HCT116 (cell line): ENCODE measurements around the gene IMPDH1. TPM values are rescaled to one million over a fixed set of nuclear protein-coding genes. Genes with fewer than 3 reads are reported as not detected.
A peak's percentile ranks its signal among the peaks of the same experiment; 100 is the strongest.

Source experiments
- ATAC-seq: fragments of 200-7000 bp; cut with Tn5 transposase; 2 replicates; pipeline ENCODE4 v1.9.1; 2020; ENCODE audit warnings: mild to moderate bottlenecking, moderate library complexity
- BruUV-seq: library from RNA; stranded (reverse); fragments of 400-500 nt; replicated peaks from 2 replicates; lab custom pipeline; 2021; lab: Mats Ljungman, UMichigan
- CTCF ChIA-PET: fragments of 300-600 bp; sonication (Branson Sonifier 250); formaldehyde crosslinking; loops from one replicate; lab custom pipeline; 2021; ENCODE audit warnings: antibody characterized with exemption; lab: Charles Lee
- POLR2A ChIA-PET: fragments of 300-600, 350-600 bp; sonication (Branson Sonifier 250); formaldehyde crosslinking; loops from one replicate; lab custom pipeline; 2021; ENCODE audit warnings: antibody characterized with exemption; lab: Charles Lee
- RAD21 ChIA-PET, 2 experiments: fragments of 300-600 bp; sonication (Branson Sonifier 250); formaldehyde crosslinking; loops; one replicate each; lab custom pipeline; 2023; ENCODE audit warnings: low total read pairs in 2 of 2; ENCODE audit not compliant: uncharacterized antibody in 2 of 2, unreplicated experiment in 2 of 2, low non-redundant PET in 1 of 2; lab: Charles Lee
- DNase-seq: peaks from one replicate; pipeline ENCODE4 v3.0.0-alpha.2; 2010; ENCODE audit warnings: low read depth, low spot score
- H2AFZ ChIP-seq: fragments of 200-600 bp; shearing (Covaris generic), sonication (generic); 2 replicates; pipeline ENCODE4 v1.6.1; 2017; ENCODE audit warnings: low read depth, mixed run types, mixed read lengths, antibody characterized with exemption, low read length; ENCODE audit not compliant: poor library complexity, severe bottlenecking
- H3K27ac ChIP-seq: 2 replicates; pipeline ENCODE4 v1.5.1; 2012; ENCODE audit warnings: low read depth, low read length
- H3K27me3 ChIP-seq: fragments of 200-600 bp; sonication (generic); 2 replicates; pipeline ENCODE4 v1.6.1; 2016; ENCODE audit warnings: mixed run types, low read length, mixed read lengths; ENCODE audit not compliant: insufficient read depth
- H3K36me3 ChIP-seq, 2 experiments: fragments of 200-500 bp in 1 of 2; fragments of 200-600 bp in 1 of 2; sonication (Bioruptor generic) in 1 of 2; sonication (generic) in 1 of 2; 2 replicates each; pipeline versions ENCODE4 v1.5.1 to v1.6.1; 2014 to 2016; ENCODE audit warnings: low read length in 2 of 2, inconsistent platforms in 1 of 2, mixed read lengths in 1 of 2, mixed run types in 1 of 2; ENCODE audit not compliant: insufficient read depth in 2 of 2, control insufficient read depth in 1 of 2
- H3K4me1 ChIP-seq, 2 experiments: fragments of 200-600 bp in 1 of 2; sonication (generic) in 1 of 2; 2 replicates each; pipeline versions ENCODE4 v1.5.1 to v1.6.1; 2012 to 2017; ENCODE audit warnings: low read length in 2 of 2, inconsistent platforms in 1 of 2, mild to moderate bottlenecking in 1 of 2, mixed read lengths in 1 of 2, mixed run types in 1 of 2, moderate library complexity in 1 of 2; ENCODE audit not compliant: insufficient read depth in 2 of 2, control insufficient read depth in 1 of 2
- H3K4me2 ChIP-seq: fragments of 200-600 bp; sonication (generic); 2 replicates; pipeline ENCODE4 v1.6.1; 2017; ENCODE audit warnings: mixed run types, low read length, mixed read lengths
- H3K4me3 ChIP-seq, 2 experiments: fragments of 200-600 bp in 1 of 2; sonication (generic) in 1 of 2; replicated peaks in 1 of 2; 2 replicates each; pipeline ENCODE4 v1.5.1; 2011 to 2016; ENCODE audit warnings: low read length in 2 of 2, control low read depth in 1 of 2, low read depth in 1 of 2, mild to moderate bottlenecking in 1 of 2, mixed read lengths in 1 of 2, mixed run types in 1 of 2
- H3K79me2 ChIP-seq: fragments of 200-600 bp; sonication (generic); 2 replicates; pipeline ENCODE4 v1.6.1; 2017; ENCODE audit warnings: mild to moderate bottlenecking, mixed run types, low read length, moderate library complexity, mixed read lengths; ENCODE audit not compliant: insufficient read depth
- H3K9ac ChIP-seq: fragments of 200-600 bp; sonication (generic); 2 replicates; pipeline ENCODE4 v1.6.1; 2016; ENCODE audit warnings: low read length, mixed read lengths
- H3K9me2 ChIP-seq: fragments of 200-600 bp; sonication (generic), shearing (Covaris generic); 2 replicates; pipeline ENCODE4 v1.6.1; 2017; ENCODE audit warnings: mixed run types, mild to moderate bottlenecking, moderate library complexity; ENCODE audit not compliant: insufficient read depth
- H3K9me3 ChIP-seq, 2 experiments: fragments of 200-500 bp in 1 of 2; fragments of 200-600 bp in 1 of 2; sonication (Bioruptor generic) in 1 of 2; sonication (generic) in 1 of 2; 2 replicates each; pipeline ENCODE4 v1.6.1; 2014 to 2017; ENCODE audit warnings: low read length in 2 of 2, mixed read lengths in 2 of 2, inconsistent platforms in 1 of 2, low read depth in 1 of 2, mild to moderate bottlenecking in 1 of 2, mixed run types in 1 of 2, moderate library complexity in 1 of 2; ENCODE audit not compliant: control insufficient read depth in 1 of 2, insufficient read depth in 1 of 2
- H4K20me1 ChIP-seq: fragments of 200-600 bp; sonication (generic), shearing (Covaris generic); 2 replicates; pipeline ENCODE4 v1.6.1; 2017; ENCODE audit warnings: mixed run types, mild to moderate bottlenecking, moderate library complexity; ENCODE audit not compliant: insufficient read depth
- CBX3 ChIP-seq: IDR thresholded peaks from 2 replicates; pipeline ENCODE4 v1.6.1; 2012; ENCODE audit warnings: low read depth
- CEBPB ChIP-seq: IDR thresholded peaks from 2 replicates; pipeline ENCODE4 v1.6.1; 2012; ENCODE audit warnings: low read depth
- ELF1 ChIP-seq: IDR thresholded peaks from 2 replicates; pipeline ENCODE4 v1.6.1; 2012; ENCODE audit warnings: low read depth, borderline replicate concordance
- EZH2 ChIP-seq: fragments of 200-600 bp; sonication (generic); IDR thresholded peaks from 2 replicates; pipeline ENCODE4 v1.6.1; 2017; ENCODE audit warnings: antibody characterized with exemption, mixed run types
- EZH2phosphoT487 ChIP-seq: fragments of 200-600 bp; IDR thresholded peaks from 2 replicates; pipeline ENCODE4 v1.6.1; 2018; ENCODE audit warnings: antibody characterized with exemption, borderline replicate concordance
- FOSL1 ChIP-seq: IDR thresholded peaks from 2 replicates; pipeline ENCODE4 v1.6.1; 2012; ENCODE audit warnings: low read depth
- JUND ChIP-seq: IDR thresholded peaks from 2 replicates; pipeline ENCODE4 v1.6.1; 2012
- POLR2A ChIP-seq: IDR thresholded peaks from 2 replicates; pipeline ENCODE4 v1.7.0; 2011; ENCODE audit warnings: borderline replicate concordance; ENCODE audit not compliant: insufficient read depth, insufficient read length; ENCODE audit errors: extremely low read depth
- POLR2AphosphoS5 ChIP-seq: IDR thresholded peaks from 2 replicates; pipeline ENCODE4 v1.6.1; 2011; ENCODE audit warnings: mild to moderate bottlenecking, low read depth, low read length, moderate library complexity
- RAD21 ChIP-seq: IDR thresholded peaks from 2 replicates; pipeline ENCODE4 v1.6.1; 2012; ENCODE audit warnings: low read depth, mild to moderate bottlenecking
- SIN3A ChIP-seq: IDR thresholded peaks from 2 replicates; pipeline ENCODE4 v1.6.1; 2012; ENCODE audit warnings: low read depth
- SP1 ChIP-seq: IDR thresholded peaks from 2 replicates; pipeline ENCODE4 v1.6.1; 2012; ENCODE audit warnings: low read depth
- SRF ChIP-seq: IDR thresholded peaks from 2 replicates; pipeline ENCODE4 v1.6.1; 2012; ENCODE audit warnings: low read depth
- TCF7L2 ChIP-seq: IDR thresholded peaks from 2 replicates; pipeline ENCODE4 v1.7.0; 2011; ENCODE audit warnings: borderline replicate concordance, inconsistent platforms; ENCODE audit not compliant: insufficient read depth, insufficient read length; ENCODE audit errors: extremely low read depth
- YY1 ChIP-seq: IDR thresholded peaks from 2 replicates; pipeline ENCODE4 v1.6.1; 2011; ENCODE audit warnings: low read length, low read depth, moderate library complexity, mild to moderate bottlenecking; ENCODE audit not compliant: insufficient replicate concordance; ENCODE audit errors: extremely low read depth
- ZFX ChIP-seq: fragments of 450-650 bp; IDR thresholded peaks from 2 replicates; pipeline ENCODE4 v1.6.1; 2017
- intact Hi-C: fragments of 100-400 bp; cut with micrococcal nuclease; formaldehyde crosslinking; loops from 2 replicates; pipeline ENCODE4 v1.10.0; 2022
- total RNA-seq: library from RNA; stranded (reverse); gene quantifications from one replicate; pipeline ENCODE4 v1.2.1, GENCODE V29; 2021; ENCODE audit not compliant: unreplicated experiment
- TF ChIP-seq, protein P1 (sequence below): IDR thresholded peaks from 2 replicates; pipeline ENCODE4 v1.6.1; 2011; ENCODE audit warnings: mild to moderate bottlenecking, low read length, moderate library complexity; ENCODE audit not compliant: insufficient replicate concordance; ENCODE audit errors: extremely low read depth
- TF ChIP-seq, protein P2 (sequence below), 3 experiments: fragments of 200-600 bp in 1 of 3; sonication (generic) in 1 of 3; IDR thresholded peaks in 2 of 3; conservative IDR thresholded peaks in 1 of 3; 2 replicates each; pipeline ENCODE4 v1.5.1; 2012 to 2017; ENCODE audit warnings: low read depth in 2 of 3, low read length in 2 of 3, antibody characterized with exemption in 1 of 3, borderline replicate concordance in 1 of 3, control low read depth in 1 of 3, mild to moderate bottlenecking in 1 of 3, mixed read lengths in 1 of 3, mixed run types in 1 of 3, moderate library complexity in 1 of 3; ENCODE audit not compliant: insufficient read depth in 1 of 3
- TF ChIP-seq, protein P3 (sequence below): IDR thresholded peaks from 2 replicates; pipeline ENCODE4 v1.6.1; 2012
- TF ChIP-seq, protein P4 (sequence below): IDR thresholded peaks from 2 replicates; pipeline ENCODE4 v1.6.1; 2012

IMPDH1 gene
- total RNA-seq, 1 experiment from 2014 or later = 98.2 TPM

DNA sequence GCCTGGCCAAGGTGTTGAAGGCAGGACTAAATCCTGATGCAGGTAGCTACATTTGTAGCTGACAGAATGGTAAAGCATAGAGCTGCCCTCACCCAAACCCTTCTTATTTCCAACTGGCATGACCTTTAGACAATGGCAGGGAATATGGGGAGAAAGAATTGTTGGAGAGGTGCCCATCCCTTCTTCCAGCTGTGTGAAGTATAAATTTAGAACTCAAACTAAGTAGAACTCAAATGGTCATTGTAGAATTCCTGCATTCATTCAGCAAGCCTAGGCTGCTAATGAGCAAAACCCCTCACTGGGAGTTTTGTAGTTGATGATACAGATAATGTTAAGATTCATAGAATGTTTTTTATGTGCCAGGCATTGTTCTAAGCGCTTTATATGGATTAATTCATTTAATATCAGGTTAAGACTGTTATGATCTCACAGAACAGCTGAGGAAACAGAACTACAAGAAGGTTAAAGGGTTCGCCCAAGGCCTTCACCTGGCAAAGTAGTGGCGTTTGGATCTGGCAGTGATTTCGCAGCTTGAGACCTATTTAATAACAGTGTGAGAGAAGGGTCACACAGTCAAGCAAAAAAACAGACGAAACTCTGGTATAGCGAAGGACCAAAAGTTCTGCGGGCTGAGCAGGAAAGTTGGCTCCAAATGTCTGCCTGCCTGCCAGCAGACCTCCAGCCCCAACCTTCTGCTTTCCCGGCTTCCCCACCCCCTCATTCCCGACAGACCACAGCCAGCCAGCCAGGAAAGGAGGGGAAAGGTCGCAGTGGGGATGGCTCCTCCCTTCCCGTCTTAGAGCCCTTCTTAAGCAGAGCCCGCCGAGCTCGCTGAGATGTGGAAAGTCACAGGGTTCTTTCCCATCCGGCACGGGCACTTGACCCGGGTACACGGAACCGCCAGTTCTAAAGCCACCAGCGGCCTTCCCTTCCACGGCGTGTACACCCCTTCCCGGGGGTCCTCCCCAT is 44.3 kb upstream of the IMPDH1 start:
- Histone ChIP-seq H3K9me2 (no peaks in the 10 kb centered on the region), H3K36me3 (peaks cover 4 to 20% of the 10 kb centered on the region in 2 experiments; a peak in 3 of 4 replicates), H3K27ac (no peak overlapping the region), H3K4me2 (peak overlapping the region; percentile 83), H3K4me1 (peaks cover 11 to 36% of the 10 kb centered on the region in 2 experiments), H3K79me2 (peaks cover 34% of the 10 kb centered on the region), H3K9ac (no peak overlapping the region), H3K27me3 (0 out of 2 replicates have a peak, but pooled peaks cover 4% of the 10 kb centered on the region), H3K9me3 (no peaks in the 10 kb centered on the region), H2AFZ (no peak overlapping the region), H3K4me3 (peak overlapping the region in 1 of 2 experiments; percentile 99; a peak in 1 of 4 replicates)
- ATAC-seq = no peak
- CTCF ChIA-PET = interaction anchor here (1.4 to 3.1 kb wide), 2 partner anchors 20 to 28 kb away, joined by 3 to 14 read pairs; no protein-coding TSS in a partner anchor
- BruUV-seq = no TSS peak
- POLR2A ChIA-PET = interaction anchor here (1.2 kb wide), 1 partner anchor 14 kb away, joined by 3 read pairs; no protein-coding TSS in a partner anchor
- RAD21 ChIA-PET = no interaction called here
- intact Hi-C loops = no loop called here
- DNase-seq = no peak
- TF ChIP-seq ELF1 (no peak), POLR2AphosphoS5 (no peak), FOSL1 (no peak), SIN3A (no peak), SRF (no peak), EZH2phosphoT487 (no peak), SP1 (no peak), TCF7L2 (no peak), YY1 (no peak), RAD21 (no peak), CBX3 (no peak), ZFX (no peak), POLR2A (no peak), JUND (no peak), CEBPB (no peak), EZH2 (no peak)
- TF ChIP-seq, protein P1, sequence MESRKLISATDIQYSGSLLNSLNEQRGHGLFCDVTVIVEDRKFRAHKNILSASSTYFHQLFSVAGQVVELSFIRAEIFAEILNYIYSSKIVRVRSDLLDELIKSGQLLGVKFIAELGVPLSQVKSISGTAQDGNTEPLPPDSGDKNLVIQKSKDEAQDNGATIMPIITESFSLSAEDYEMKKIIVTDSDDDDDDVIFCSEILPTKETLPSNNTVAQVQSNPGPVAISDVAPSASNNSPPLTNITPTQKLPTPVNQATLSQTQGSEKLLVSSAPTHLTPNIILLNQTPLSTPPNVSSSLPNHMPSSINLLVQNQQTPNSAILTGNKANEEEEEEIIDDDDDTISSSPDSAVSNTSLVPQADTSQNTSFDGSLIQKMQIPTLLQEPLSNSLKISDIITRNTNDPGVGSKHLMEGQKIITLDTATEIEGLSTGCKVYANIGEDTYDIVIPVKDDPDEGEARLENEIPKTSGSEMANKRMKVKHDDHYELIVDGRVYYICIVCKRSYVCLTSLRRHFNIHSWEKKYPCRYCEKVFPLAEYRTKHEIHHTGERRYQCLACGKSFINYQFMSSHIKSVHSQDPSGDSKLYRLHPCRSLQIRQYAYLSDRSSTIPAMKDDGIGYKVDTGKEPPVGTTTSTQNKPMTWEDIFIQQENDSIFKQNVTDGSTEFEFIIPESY = no peak
- TF ChIP-seq, protein P2, sequence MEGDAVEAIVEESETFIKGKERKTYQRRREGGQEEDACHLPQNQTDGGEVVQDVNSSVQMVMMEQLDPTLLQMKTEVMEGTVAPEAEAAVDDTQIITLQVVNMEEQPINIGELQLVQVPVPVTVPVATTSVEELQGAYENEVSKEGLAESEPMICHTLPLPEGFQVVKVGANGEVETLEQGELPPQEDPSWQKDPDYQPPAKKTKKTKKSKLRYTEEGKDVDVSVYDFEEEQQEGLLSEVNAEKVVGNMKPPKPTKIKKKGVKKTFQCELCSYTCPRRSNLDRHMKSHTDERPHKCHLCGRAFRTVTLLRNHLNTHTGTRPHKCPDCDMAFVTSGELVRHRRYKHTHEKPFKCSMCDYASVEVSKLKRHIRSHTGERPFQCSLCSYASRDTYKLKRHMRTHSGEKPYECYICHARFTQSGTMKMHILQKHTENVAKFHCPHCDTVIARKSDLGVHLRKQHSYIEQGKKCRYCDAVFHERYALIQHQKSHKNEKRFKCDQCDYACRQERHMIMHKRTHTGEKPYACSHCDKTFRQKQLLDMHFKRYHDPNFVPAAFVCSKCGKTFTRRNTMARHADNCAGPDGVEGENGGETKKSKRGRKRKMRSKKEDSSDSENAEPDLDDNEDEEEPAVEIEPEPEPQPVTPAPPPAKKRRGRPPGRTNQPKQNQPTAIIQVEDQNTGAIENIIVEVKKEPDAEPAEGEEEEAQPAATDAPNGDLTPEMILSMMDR (IDR thresholded peaks at IDR 0.05 in 2 of 3, conservative IDR thresholded peaks at IDR 0.05 in 1 of 3; ENCODE audit: borderline replicate concordance in 1 of 3, insufficient read depth in 1 of 3, low read depth in 2 of 3, low read length in 2 of 3) = no peak
- TF ChIP-seq, protein P3, sequence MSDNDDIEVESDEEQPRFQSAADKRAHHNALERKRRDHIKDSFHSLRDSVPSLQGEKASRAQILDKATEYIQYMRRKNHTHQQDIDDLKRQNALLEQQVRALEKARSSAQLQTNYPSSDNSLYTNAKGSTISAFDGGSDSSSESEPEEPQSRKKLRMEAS = no peak
- TF ChIP-seq, protein P4, sequence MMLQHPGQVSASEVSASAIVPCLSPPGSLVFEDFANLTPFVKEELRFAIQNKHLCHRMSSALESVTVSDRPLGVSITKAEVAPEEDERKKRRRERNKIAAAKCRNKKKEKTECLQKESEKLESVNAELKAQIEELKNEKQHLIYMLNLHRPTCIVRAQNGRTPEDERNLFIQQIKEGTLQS = no peak
- TF ChIP-seq, all 23 proteins: peak for 0
- peaks cover 7% of the 10 kb centered on the region; the same call in 1 of the 2 replicates for H4K20me1 ChIP-seq
